GM12878 (cell line): ENCODE results near the gene P4HTM. TPM values are rescaled to one million over a fixed set of nuclear protein-coding genes. Genes with fewer than 3 reads are reported as not detected.

Experiments used
- ATAC-seq: fragments of 200-7000 bp; cut with Tn5 transposase; 3 replicates; pipeline ENCODE4 v1.9.1; 2020; ENCODE audit warnings: mild to moderate bottlenecking, moderate library complexity
- BruUV-seq: library from RNA; stranded (reverse); fragments of 400-500 nt; replicated peaks from 2 replicates; lab custom pipeline; 2021; lab: Mats Ljungman, UMichigan
- CTCF ChIA-PET: fragments of 300-600 bp; sonication (Branson Sonifier 250); formaldehyde crosslinking; extraction: SDS; loops from one replicate; lab custom pipeline; 2021; ENCODE audit warnings: inconsistent platforms; lab: Yijun Ruan, JAX
- POLR2A ChIA-PET: fragments of 350-600 bp; formaldehyde crosslinking; extraction: SDS; loops from one replicate; lab custom pipeline; 2021; ENCODE audit warnings: inconsistent platforms; lab: Charles Lee
- RAD21 ChIA-PET: fragments of 300-600 bp; sonication (Branson Sonifier 250); formaldehyde crosslinking; loops from one replicate; lab custom pipeline; 2023; ENCODE audit warnings: antibody characterized with exemption; ENCODE audit not compliant: unreplicated experiment; lab: Charles Lee
- SMC1A ChIA-PET: fragments of 300-600 bp; sonication (Branson Sonifier 250); formaldehyde crosslinking; loops from one replicate; lab custom pipeline; 2023; ENCODE audit not compliant: unreplicated experiment, uncharacterized antibody; lab: Charles Lee
- DNase-seq: peaks from one replicate; pipeline ENCODE4 v3.0.0-alpha.2; 2011; ENCODE audit warnings: low read depth, low spot score
- FAIRE-seq: peaks from 3 replicates; lab custom pipeline; 2011; peaks lifted over from hg19 to GRCh38; lab: Jason Lieb, UNC
- H2AFZ ChIP-seq: 2 replicates; pipeline ENCODE4 v1.6.0; 2011; ENCODE audit warnings: low read depth, low read length, control low read depth; ENCODE audit not compliant: control insufficient read depth
- H3K27ac ChIP-seq: 2 replicates; pipeline ENCODE4 v1.5.1; 2011; ENCODE audit warnings: control low read depth; ENCODE audit not compliant: control insufficient read depth, insufficient read depth
- H3K27me3 ChIP-seq, 2 experiments: replicated peaks in 1 of 2; 2 replicates each; pipeline versions ENCODE4 v1.6.0 to v1.6.1; 2011; ENCODE audit warnings: low read length in 1 of 2; ENCODE audit not compliant: control insufficient read depth in 2 of 2, insufficient read depth in 2 of 2
- H3K36me3 ChIP-seq, 2 experiments: 2 replicates each; pipeline ENCODE4 v1.5.1; 2011; ENCODE audit warnings: low read length in 1 of 2; ENCODE audit not compliant: control insufficient read depth in 2 of 2, insufficient read depth in 2 of 2
- H3K4me1 ChIP-seq: 2 replicates; pipeline ENCODE4 v1.6.1; 2011; ENCODE audit warnings: mild to moderate bottlenecking, low read length, moderate library complexity, mixed read lengths; ENCODE audit not compliant: control insufficient read depth, insufficient read depth
- H3K4me2 ChIP-seq: 2 replicates; pipeline ENCODE4 v1.6.0; 2011; ENCODE audit warnings: control low read depth; ENCODE audit not compliant: control insufficient read depth, insufficient read depth
- H3K4me3 ChIP-seq: fragments of 200-600 bp; sonication (generic); 2 replicates; pipeline ENCODE4 v1.5.1; 2016
- H3K79me2 ChIP-seq: 2 replicates; pipeline ENCODE4 v1.6.0; 2011; ENCODE audit warnings: low read length; ENCODE audit not compliant: control insufficient read depth, insufficient read depth
- H3K9ac ChIP-seq: 2 replicates; pipeline ENCODE4 v1.8.0; 2011; ENCODE audit warnings: low read length, control low read depth, mixed read lengths; ENCODE audit not compliant: control insufficient read depth, insufficient read depth
- H3K9me3 ChIP-seq: replicated peaks from 3 replicates; pipeline ENCODE4 v1.5.1; 2011; ENCODE audit warnings: mild to moderate bottlenecking, low read length; ENCODE audit not compliant: control insufficient read depth, insufficient read depth
- H4K20me1 ChIP-seq: 2 replicates; pipeline ENCODE4 v1.6.0; 2011; ENCODE audit not compliant: control insufficient read depth, insufficient read depth
- CREB1 ChIP-seq: IDR thresholded peaks from 2 replicates; pipeline ENCODE4 v1.6.1; 2012; ENCODE audit warnings: low read depth, mild to moderate bottlenecking, inconsistent platforms
- IRF3 ChIP-seq: fragments of 450-650 bp; IDR thresholded peaks from 2 replicates; pipeline ENCODE4 v1.6.1; 2014; ENCODE audit warnings: mild to moderate bottlenecking
- NFXL1 ChIP-seq: fragments of 450-650 bp; IDR thresholded peaks from 2 replicates; pipeline ENCODE4 v1.6.1; 2017; ENCODE audit warnings: antibody characterized with exemption, mild to moderate bottlenecking, borderline replicate concordance
- NKRF ChIP-seq: fragments of 450-650 bp; conservative IDR thresholded peaks from 2 replicates; pipeline ENCODE4 v1.6.1; 2017; ENCODE audit warnings: mild to moderate bottlenecking, moderate library complexity
- PKNOX1 ChIP-seq: fragments of 450-650 bp; IDR thresholded peaks from 2 replicates; pipeline ENCODE4 v1.6.1; 2016; ENCODE audit warnings: mild to moderate bottlenecking
- POLR2A ChIP-seq: IDR thresholded peaks from 2 replicates; pipeline ENCODE4 v1.6.1; 2011; ENCODE audit warnings: low read depth, mild to moderate bottlenecking, low read length
- SIX5 ChIP-seq: IDR thresholded peaks from 2 replicates; pipeline ENCODE4 v1.6.1; 2011; ENCODE audit warnings: mild to moderate bottlenecking, low read depth, low read length, moderate library complexity; ENCODE audit not compliant: severe bottlenecking
- ZBED1 ChIP-seq: IDR thresholded peaks from 2 replicates; pipeline ENCODE4 v1.6.1; 2016; ENCODE audit warnings: borderline replicate concordance
- WGBS: methylation state at CpG from one replicate; pipeline ENCODE4 v1.1.6; 2016; ENCODE audit warnings: low lambda C conversion rate; ENCODE audit not compliant: insufficient replicate concordance, insufficient coverage; ENCODE audit errors: missing lambda C conversion rate; 5-methylcytosine and 5-hydroxymethylcytosine counted together
- in situ Hi-C: fragments of 300-500 bp; cut with MboI; formaldehyde crosslinking; loops from 9 replicates; pipeline ENCODE4 v1.14.3; 2018; ENCODE audit warnings: mixed read lengths
- intact Hi-C: fragments of 100-400 bp; cut with micrococcal nuclease; formaldehyde crosslinking; loops from one replicate; pipeline ENCODE4 v1.14.2; 2022; ENCODE audit not compliant: unreplicated experiment
- polyA plus RNA-seq, 11 experiments: library from polyadenylated mRNA; depleted of rRNA in 4 of 11; unstranded in 6 of 11; stranded (reverse) in 5 of 11; fragments of >200 nt; fragmentation: Nextera tagmentation in 4 of 11; fragmentation: Illumina TruSeq in 1 of 11; extraction: Ambion mirVana in 4 of 11; extraction: Trizol in 1 of 11; gene quantifications; 1 replicate in 1 of 11; 2 replicates in 10 of 11; pipeline versions ENCODE4 v1.2.1 to v1.2.3, GENCODE V29; 2011 to 2016; ENCODE audit warnings: inconsistent platforms in 2 of 11, missing spikeins in 2 of 11, low read depth in 1 of 11
- total RNA-seq, 4 experiments: library from RNA; depleted of rRNA in 3 of 4; stranded (reverse); fragments of >200 nt in 3 of 4; fragmentation: Illumina TruSeq in 1 of 4; extraction: Trizol in 1 of 4; gene quantifications; 2 replicates each; pipeline versions ENCODE4 v1.2.1 to v1.2.3, GENCODE V29; 2013 to 2021
- TF ChIP-seq, protein P1 (sequence below): fragments of 450-650 bp; IDR thresholded peaks from 2 replicates; pipeline ENCODE4 v1.6.1; 2017; ENCODE audit warnings: mild to moderate bottlenecking, low read depth, inconsistent platforms; ENCODE audit not compliant: poor library complexity, severe bottlenecking
- TF ChIP-seq, protein P2 (sequence below): IDR thresholded peaks from 2 replicates; pipeline ENCODE4 v1.6.1; 2012; ENCODE audit warnings: mild to moderate bottlenecking, low read depth, low read length

P4HTM gene
- total and polyA plus RNA-seq, 10 of the 15 experiments (the other 5 are each of a cell fraction or from before 2014, with no cell fraction given) = 0.76 to 28.8 (median 22.9) TPM

DNA sequence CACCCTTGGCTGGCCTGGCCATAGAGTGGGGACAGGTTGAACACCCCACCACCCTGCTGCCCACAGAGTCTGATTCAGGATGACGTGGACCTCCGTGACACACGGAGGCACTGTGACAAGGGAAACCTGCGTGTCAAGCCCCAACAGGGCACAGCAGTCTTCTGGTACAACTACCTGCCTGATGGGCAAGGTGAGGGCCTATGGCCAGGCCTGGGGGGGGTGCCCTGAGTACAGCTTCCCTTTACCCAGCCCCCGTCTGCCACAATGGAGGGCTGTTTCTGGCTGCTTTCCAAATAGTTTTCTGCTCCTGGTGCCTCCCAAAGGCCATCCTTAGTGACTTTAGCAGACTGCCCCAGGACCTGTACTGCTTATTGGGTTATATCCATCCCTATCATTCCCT, 16.0 kb downstream of the P4HTM start (continued):
- TF ChIP-seq, protein P1, sequence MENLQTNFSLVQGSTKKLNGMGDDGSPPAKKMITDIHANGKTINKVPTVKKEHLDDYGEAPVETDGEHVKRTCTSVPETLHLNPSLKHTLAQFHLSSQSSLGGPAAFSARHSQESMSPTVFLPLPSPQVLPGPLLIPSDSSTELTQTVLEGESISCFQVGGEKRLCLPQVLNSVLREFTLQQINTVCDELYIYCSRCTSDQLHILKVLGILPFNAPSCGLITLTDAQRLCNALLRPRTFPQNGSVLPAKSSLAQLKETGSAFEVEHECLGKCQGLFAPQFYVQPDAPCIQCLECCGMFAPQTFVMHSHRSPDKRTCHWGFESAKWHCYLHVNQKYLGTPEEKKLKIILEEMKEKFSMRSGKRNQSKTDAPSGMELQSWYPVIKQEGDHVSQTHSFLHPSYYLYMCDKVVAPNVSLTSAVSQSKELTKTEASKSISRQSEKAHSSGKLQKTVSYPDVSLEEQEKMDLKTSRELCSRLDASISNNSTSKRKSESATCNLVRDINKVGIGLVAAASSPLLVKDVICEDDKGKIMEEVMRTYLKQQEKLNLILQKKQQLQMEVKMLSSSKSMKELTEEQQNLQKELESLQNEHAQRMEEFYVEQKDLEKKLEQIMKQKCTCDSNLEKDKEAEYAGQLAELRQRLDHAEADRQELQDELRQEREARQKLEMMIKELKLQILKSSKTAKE = no peak
- TF ChIP-seq SIX5 (no peak), POLR2A (no peak; the same call in 1 of the 2 replicates), NFXL1 (no peak), ZBED1 (no peak), IRF3 (no peak)

DNA sequence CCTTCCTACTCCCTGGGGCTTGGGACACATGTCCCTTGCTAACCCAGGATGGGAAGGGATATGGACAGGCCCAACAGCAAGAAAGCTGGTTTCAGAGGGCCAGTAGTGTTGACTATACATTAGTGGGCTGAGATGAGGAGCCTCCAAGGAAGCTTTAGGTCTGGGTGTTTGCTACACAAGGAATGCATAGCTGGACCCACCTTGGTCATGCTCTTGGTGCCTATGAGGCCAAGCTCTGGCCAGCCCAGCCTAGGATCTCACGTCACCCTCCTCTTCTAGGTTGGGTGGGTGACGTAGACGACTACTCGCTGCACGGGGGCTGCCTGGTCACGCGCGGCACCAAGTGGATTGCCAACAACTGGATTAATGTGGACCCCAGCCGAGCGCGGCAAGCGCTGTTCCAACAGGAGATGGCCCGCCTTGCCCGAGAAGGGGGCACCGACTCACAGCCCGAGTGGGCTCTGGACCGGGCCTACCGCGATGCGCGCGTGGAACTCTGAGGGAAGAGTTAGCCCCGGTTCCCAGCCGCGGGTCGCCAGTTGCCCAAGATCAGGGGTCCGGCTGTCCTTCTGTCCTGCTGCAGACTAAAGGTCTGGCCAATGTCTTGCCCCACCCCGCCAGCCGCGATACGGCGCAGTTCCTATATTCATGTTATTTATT, 16.5 kb downstream of the P4HTM start:
- in situ Hi-C loops = no loop called here
- TF ChIP-seq POLR2A = no peak
- 0 out of 2 replicates have a peak, but pooled peaks have one; percentile 28 for TF ChIP-seq NKRF
- TF ChIP-seq, protein P2, sequence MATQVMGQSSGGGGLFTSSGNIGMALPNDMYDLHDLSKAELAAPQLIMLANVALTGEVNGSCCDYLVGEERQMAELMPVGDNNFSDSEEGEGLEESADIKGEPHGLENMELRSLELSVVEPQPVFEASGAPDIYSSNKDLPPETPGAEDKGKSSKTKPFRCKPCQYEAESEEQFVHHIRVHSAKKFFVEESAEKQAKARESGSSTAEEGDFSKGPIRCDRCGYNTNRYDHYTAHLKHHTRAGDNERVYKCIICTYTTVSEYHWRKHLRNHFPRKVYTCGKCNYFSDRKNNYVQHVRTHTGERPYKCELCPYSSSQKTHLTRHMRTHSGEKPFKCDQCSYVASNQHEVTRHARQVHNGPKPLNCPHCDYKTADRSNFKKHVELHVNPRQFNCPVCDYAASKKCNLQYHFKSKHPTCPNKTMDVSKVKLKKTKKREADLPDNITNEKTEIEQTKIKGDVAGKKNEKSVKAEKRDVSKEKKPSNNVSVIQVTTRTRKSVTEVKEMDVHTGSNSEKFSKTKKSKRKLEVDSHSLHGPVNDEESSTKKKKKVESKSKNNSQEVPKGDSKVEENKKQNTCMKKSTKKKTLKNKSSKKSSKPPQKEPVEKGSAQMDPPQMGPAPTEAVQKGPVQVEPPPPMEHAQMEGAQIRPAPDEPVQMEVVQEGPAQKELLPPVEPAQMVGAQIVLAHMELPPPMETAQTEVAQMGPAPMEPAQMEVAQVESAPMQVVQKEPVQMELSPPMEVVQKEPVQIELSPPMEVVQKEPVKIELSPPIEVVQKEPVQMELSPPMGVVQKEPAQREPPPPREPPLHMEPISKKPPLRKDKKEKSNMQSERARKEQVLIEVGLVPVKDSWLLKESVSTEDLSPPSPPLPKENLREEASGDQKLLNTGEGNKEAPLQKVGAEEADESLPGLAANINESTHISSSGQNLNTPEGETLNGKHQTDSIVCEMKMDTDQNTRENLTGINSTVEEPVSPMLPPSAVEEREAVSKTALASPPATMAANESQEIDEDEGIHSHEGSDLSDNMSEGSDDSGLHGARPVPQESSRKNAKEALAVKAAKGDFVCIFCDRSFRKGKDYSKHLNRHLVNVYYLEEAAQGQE = no peak
- TF ChIP-seq CREB1 = 0 out of 2 replicates have a peak, but pooled peaks have one; percentile 25
- TF ChIP-seq PKNOX1 = no peak

More for the DNA sequence above, 16.5 kb downstream of the P4HTM start:
- DNase-seq (no peak), ATAC-seq (peak; percentile 3), FAIRE-seq (peak; percentile 68)
- POLR2A ChIA-PET = interaction anchor here (0.9 to 4.0 kb wide), 15 partner anchors 11 to 529 kb away, joined by 3 to 69 read pairs (median 6); partner anchors contain the start of genes DALRD3, IMPDH2, NDUFAF3 and P4HTM
- intact Hi-C loops = loop anchor here (1.0 to 2.0 kb wide), 2 partner anchors 15 to 16 kb away; partner anchors contain the start of gene P4HTM
- peak overlapping the region; percentile 70 for H3K27ac ChIP-seq
- H3K4me1 ChIP-seq = peaks cover 16% of the 10 kb centered on the region
- peak overlapping the region; percentile 86 for H2AFZ ChIP-seq
- SMC1A ChIA-PET = interaction anchor here (0.9 to 4.9 kb wide), 10 partner anchors 12 to 606 kb away, joined by 3 to 57 read pairs (median 5); partner anchors contain the start of genes DALRD3, IMPDH2, NDUFAF3 and P4HTM
- peak overlapping the region; percentile 99 for H3K4me2 ChIP-seq
- RAD21 ChIA-PET = interaction anchor here (0.7 to 3.7 kb wide), 14 partner anchors 11 to 797 kb away, joined by 3 to 44 read pairs (median 6); partner anchors contain the start of genes DALRD3, IMPDH2, INKA1 and KLHDC8B
- peak overlapping the region; percentile 95 for H3K9ac ChIP-seq
- no peaks in the 10 kb centered on the region for H3K9me3 ChIP-seq
- H4K20me1 ChIP-seq = peaks cover 5% of the 10 kb centered on the region; the same call in 1 of the 2 replicates
- CTCF ChIA-PET = interaction anchor here (0.6 to 5.5 kb wide), 18 partner anchors 8 to 607 kb away, joined by 3 to 123 read pairs (median 3); partner anchors contain the start of genes DALRD3, IMPDH2, NDUFAF3 and P4HTM
- TSS peak; percentile 97 for BruUV-seq
- H3K79me2 ChIP-seq = peaks cover 28% of the 10 kb centered on the region
- peak overlapping the region; percentile 78 for H3K4me3 ChIP-seq
- WGBS = under 1% methylated on average over 32 of the region's 32 CpGs
- H3K36me3 ChIP-seq = no peaks in the 10 kb centered on the region
- no peaks in the 10 kb centered on the region for H3K27me3 ChIP-seq
